ENCODE data around the gene AATK. TPM values are rescaled to one million over a fixed set of nuclear protein-coding genes. Genes with fewer than 3 reads are reported as not detected.

AATK gene
- total RNA-seq, 1 experiment from 2014 or later = not detected

GRCh38 chr17:81170727-81171494 lies 4.9 kb upstream of the AATK start:
- H3K4me1 Mint-ChIP-seq (ENCODE audit: low read depth, unreplicated experiment) = no peaks in the 10 kb centered on the region
- intact Hi-C loops (cut with micrococcal nuclease; ENCODE audit: unreplicated experiment) = no loop called here
- CTCF ChIA-PET = no interaction called here

GRCh38 chr17:81169870-81170309 lies 3.9 kb upstream of the AATK start:
- H3K36me3 Mint-ChIP-seq (ENCODE audit: insufficient read depth, unreplicated experiment) = no peaks in the 10 kb centered on the region
- intact Hi-C loops (cut with micrococcal nuclease; ENCODE audit: unreplicated experiment) = no loop called here
- H3K27ac Mint-ChIP-seq (ENCODE audit: unreplicated experiment) = no peak overlapping the region
- CTCF ChIA-PET = no interaction called here
- DNase-seq = no peak
- H3K9me3 Mint-ChIP-seq (ENCODE audit: low read depth, unreplicated experiment) = no peaks in the 10 kb centered on the region
- no TSS peak for BruUV-seq (replicated peaks)
- no peak overlapping the region for H3K4me3 Mint-ChIP-seq (ENCODE audit: low read depth, unreplicated experiment)
- H3K27me3 Mint-ChIP-seq (ENCODE audit: unreplicated experiment) = peaks cover 22% of the 10 kb centered on the region
- TF ChIP-seq CTCF (IDR thresholded peaks at IDR 0.05; ENCODE audit: unreplicated experiment) = no peak
- H3K4me1 Mint-ChIP-seq (ENCODE audit: low read depth, unreplicated experiment) = no peaks in the 10 kb centered on the region

More at GRCh38 chr17:81170727-81171494, 4.9 kb upstream of the AATK start:
- H3K9me3 Mint-ChIP-seq (ENCODE audit: low read depth, unreplicated experiment) = no peaks in the 10 kb centered on the region
- peaks cover 12% of the 10 kb centered on the region for H3K27me3 Mint-ChIP-seq (ENCODE audit: unreplicated experiment)
- no peak overlapping the region for H3K27ac Mint-ChIP-seq (ENCODE audit: unreplicated experiment)
- no TSS peak for BruUV-seq (replicated peaks)
- no peak for DNase-seq
- no peak overlapping the region for H3K4me3 Mint-ChIP-seq (ENCODE audit: low read depth, unreplicated experiment)
- no peak for TF ChIP-seq CTCF (IDR thresholded peaks at IDR 0.05; ENCODE audit: unreplicated experiment)
- no peaks in the 10 kb centered on the region for H3K36me3 Mint-ChIP-seq (ENCODE audit: insufficient read depth, unreplicated experiment)

GRCh38 chr17:81167638-81168037 lies 1.6 kb upstream of the AATK start:
- no peak overlapping the region for H3K27ac Mint-ChIP-seq (ENCODE audit: unreplicated experiment)
- no peak for TF ChIP-seq CTCF (IDR thresholded peaks at IDR 0.05; ENCODE audit: unreplicated experiment)
- intact Hi-C loops (cut with micrococcal nuclease; ENCODE audit: unreplicated experiment) = no loop called here
- CTCF ChIA-PET = no interaction called here
- H3K4me3 Mint-ChIP-seq (ENCODE audit: low read depth, unreplicated experiment) = no peak overlapping the region
- BruUV-seq (replicated peaks) = no TSS peak
- no peaks in the 10 kb centered on the region for H3K36me3 Mint-ChIP-seq (ENCODE audit: insufficient read depth, unreplicated experiment)
- H3K9me3 Mint-ChIP-seq (ENCODE audit: low read depth, unreplicated experiment) = no peaks in the 10 kb centered on the region
- no peak for DNase-seq
- H3K4me1 Mint-ChIP-seq (ENCODE audit: low read depth, unreplicated experiment) = no peaks in the 10 kb centered on the region
- H3K27me3 Mint-ChIP-seq (ENCODE audit: unreplicated experiment) = peaks cover 33% of the 10 kb centered on the region

- CTCF ChIA-PET = no interaction called here
- Mint-ChIP-seq H3K27ac (ENCODE audit: unreplicated experiment) (no peak overlapping the region), H3K9me3 (ENCODE audit: low read depth, unreplicated experiment) (no peaks in the 10 kb centered on the region), H3K4me1 (ENCODE audit: low read depth, unreplicated experiment) (no peaks in the 10 kb centered on the region), H3K36me3 (ENCODE audit: insufficient read depth, unreplicated experiment) (no peaks in the 10 kb centered on the region), H3K27me3 (ENCODE audit: unreplicated experiment) (peaks cover 36% of the 10 kb centered on the region), H3K4me3 (ENCODE audit: low read depth, unreplicated experiment) (no peak overlapping the region)
- no peak for DNase-seq
- TF ChIP-seq CTCF (IDR thresholded peaks at IDR 0.05; ENCODE audit: unreplicated experiment) = no peak
- no TSS peak for BruUV-seq (replicated peaks)
- intact Hi-C loops (cut with micrococcal nuclease; ENCODE audit: unreplicated experiment) = no loop called here
Observed at GRCh38 chr17:81167194-81167524, 1.1 kb upstream of the AATK start.
